Inferior parietal cortex (tissue), 1 donor: ENCODE data around the gene SHISA2.

ENCODE experiments used
- DNase-seq: peaks from one replicate; pipeline ENCODE4 v3.0.0-alpha.2; 2016; ENCODE audit errors: extremely low spot score

Gene SHISA2

GRCh38 chr13:26017932-26018665, 33.7 kb downstream of the SHISA2 start:
- DNase-seq = no peak

GRCh38 chr13:26017196-26017921, 34.5 kb downstream of the SHISA2 start:
- no peak for DNase-seq

GRCh38 chr13:26016189-26016588, 35.6 kb downstream of the SHISA2 start:
- DNase-seq = no peak

GRCh38 chr13:26015271-26016125, 36.3 kb downstream of the SHISA2 start:
- no peak for DNase-seq

GRCh38 chr13:26012995-26013394, 38.8 kb downstream of the SHISA2 start:
- DNase-seq = no peak

GRCh38 chr13:26011996-26012821, 39.6 kb downstream of the SHISA2 start:
- no peak for DNase-seq

GRCh38 chr13:26011208-26011573, 40.6 kb downstream of the SHISA2 start:
- no peak for DNase-seq

- no peak for DNase-seq
These were observed 41.2 kb downstream of the SHISA2 start for GRCh38 chr13:26010487-26011207.

GRCh38 chr13:26007261-26008125, 44.3 kb downstream of the SHISA2 start:
- no peak for DNase-seq
